Astrocyte (in vitro differentiated cells and primary cell): ENCODE data around the gene EPHB1.

Experiments
- EZH2 ChIP-seq: IDR thresholded peaks from 2 replicates; pipeline ENCODE4 v1.6.1; 2012; ENCODE audit warnings: mild to moderate bottlenecking, low read length, inconsistent platforms; ENCODE audit not compliant: insufficient read depth
- TF ChIP-seq, protein P1 (sequence below): IDR thresholded peaks from 2 replicates; pipeline ENCODE4 v1.5.1; 2011; ENCODE audit warnings: low read depth, mild to moderate bottlenecking, inconsistent platforms, low read length, moderate library complexity; ENCODE audit not compliant: insufficient read depth

DNA sequence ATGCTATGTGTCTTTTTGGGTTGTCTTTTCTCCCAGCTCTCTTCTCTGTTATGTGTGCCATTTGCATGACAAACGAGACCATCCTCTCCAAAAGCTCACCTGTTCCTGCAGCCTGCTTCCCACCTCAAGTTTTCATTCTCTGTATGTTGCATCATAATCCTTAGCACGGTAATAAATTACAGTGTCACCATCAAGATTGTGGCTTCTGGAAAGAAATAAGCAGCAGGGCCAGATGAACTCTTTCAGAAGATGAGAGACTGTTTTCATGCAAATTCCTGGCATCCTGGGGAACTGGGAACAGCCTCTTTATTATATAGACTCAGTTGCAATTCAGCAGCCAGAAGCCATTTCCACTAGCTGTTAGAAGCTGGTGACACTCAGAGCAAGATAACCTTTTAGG lies 436.7 kb downstream of the EPHB1 start:
- TF ChIP-seq, protein P1, sequence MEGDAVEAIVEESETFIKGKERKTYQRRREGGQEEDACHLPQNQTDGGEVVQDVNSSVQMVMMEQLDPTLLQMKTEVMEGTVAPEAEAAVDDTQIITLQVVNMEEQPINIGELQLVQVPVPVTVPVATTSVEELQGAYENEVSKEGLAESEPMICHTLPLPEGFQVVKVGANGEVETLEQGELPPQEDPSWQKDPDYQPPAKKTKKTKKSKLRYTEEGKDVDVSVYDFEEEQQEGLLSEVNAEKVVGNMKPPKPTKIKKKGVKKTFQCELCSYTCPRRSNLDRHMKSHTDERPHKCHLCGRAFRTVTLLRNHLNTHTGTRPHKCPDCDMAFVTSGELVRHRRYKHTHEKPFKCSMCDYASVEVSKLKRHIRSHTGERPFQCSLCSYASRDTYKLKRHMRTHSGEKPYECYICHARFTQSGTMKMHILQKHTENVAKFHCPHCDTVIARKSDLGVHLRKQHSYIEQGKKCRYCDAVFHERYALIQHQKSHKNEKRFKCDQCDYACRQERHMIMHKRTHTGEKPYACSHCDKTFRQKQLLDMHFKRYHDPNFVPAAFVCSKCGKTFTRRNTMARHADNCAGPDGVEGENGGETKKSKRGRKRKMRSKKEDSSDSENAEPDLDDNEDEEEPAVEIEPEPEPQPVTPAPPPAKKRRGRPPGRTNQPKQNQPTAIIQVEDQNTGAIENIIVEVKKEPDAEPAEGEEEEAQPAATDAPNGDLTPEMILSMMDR: no peak
- no peak for TF ChIP-seq EZH2
